ENCODE data around the gene RAPH1. TPM values are rescaled to one million over a fixed set of nuclear protein-coding genes. Genes with fewer than 3 reads are reported as not detected.
A peak's percentile ranks its signal among the peaks of the same experiment; 100 is the strongest.
"Not testable (repeated sequence)": the region's sequence is repeated elsewhere in the genome, so short reads cannot be mapped to it uniquely, and the experiment has no call there.

RAPH1 gene
- total RNA-seq, 1 donor from 2014 or later: 71.6 TPM

GRCh38 chr2:203431391-203432185, 103.5 kb downstream of the RAPH1 start:
- Mint-ChIP-seq H3K9me3 (ENCODE audit: low read depth) (no peaks in the 10 kb centered on the region), H3K4me1 (ENCODE audit: low read depth) (peaks cover 13% of the 10 kb centered on the region), H3K27ac (ENCODE audit: unreplicated experiment) (no peak overlapping the region), H3K36me3 (ENCODE audit: low read depth) (peaks cover 6% of the 10 kb centered on the region), H3K27me3 (ENCODE audit: low read depth) (no peaks in the 10 kb centered on the region), H3K4me3 (ENCODE audit: unreplicated experiment) (no peak overlapping the region)
- TF ChIP-seq CTCF (IDR thresholded peaks at IDR 0.05): no peak
- no peak for DNase-seq (ENCODE audit: low spot score)

- not testable (repeated sequence) for H3K27me3 Mint-ChIP-seq (ENCODE audit: low read depth); H3K36me3 Mint-ChIP-seq (ENCODE audit: low read depth); H3K27ac Mint-ChIP-seq (ENCODE audit: unreplicated experiment); DNase-seq (ENCODE audit: low spot score); H3K9me3 Mint-ChIP-seq (ENCODE audit: low read depth); H3K4me3 Mint-ChIP-seq (ENCODE audit: unreplicated experiment)
- H3K4me1 Mint-ChIP-seq (ENCODE audit: low read depth): peaks cover 10% of the 10 kb centered on the region
Measured at GRCh38 chr2:203429643-203430042, 105.5 kb downstream of the RAPH1 start.

- Mint-ChIP-seq H3K4me3 (ENCODE audit: unreplicated experiment) (no peak overlapping the region), H3K9me3 (ENCODE audit: low read depth) (no peaks in the 10 kb centered on the region), H3K36me3 (ENCODE audit: low read depth) (peaks cover 7% of the 10 kb centered on the region), H3K27ac (ENCODE audit: unreplicated experiment) (no peak overlapping the region), H3K27me3 (ENCODE audit: low read depth) (no peaks in the 10 kb centered on the region), H3K4me1 (ENCODE audit: low read depth) (peaks cover 3% of the 10 kb centered on the region)
- no peak for TF ChIP-seq CTCF (IDR thresholded peaks at IDR 0.05)
- DNase-seq (ENCODE audit: low spot score): no peak
Measured at GRCh38 chr2:203427061-203427460, 108.0 kb downstream of the RAPH1 start.

- Mint-ChIP-seq H3K9me3 (ENCODE audit: low read depth) (peaks cover 6% of the 10 kb centered on the region), H3K36me3 (ENCODE audit: low read depth) (peaks cover 32% of the 10 kb centered on the region), H3K27me3 (ENCODE audit: low read depth) (no peaks in the 10 kb centered on the region), H3K27ac (ENCODE audit: unreplicated experiment) (peak overlapping the region; percentile 32), H3K4me1 (ENCODE audit: low read depth) (no peaks in the 10 kb centered on the region), H3K4me3 (ENCODE audit: unreplicated experiment) (no peak overlapping the region)
- no peak for DNase-seq (ENCODE audit: low spot score)
- no peak for TF ChIP-seq CTCF (IDR thresholded peaks at IDR 0.05)
Measured at GRCh38 chr2:203418271-203418670, 116.8 kb downstream of the RAPH1 start.

- H3K27ac Mint-ChIP-seq (ENCODE audit: unreplicated experiment): no peak overlapping the region
- no peak for DNase-seq (ENCODE audit: low spot score)
- H3K36me3 Mint-ChIP-seq (ENCODE audit: low read depth): peaks cover 29% of the 10 kb centered on the region
- TF ChIP-seq CTCF (IDR thresholded peaks at IDR 0.05): no peak
- peaks cover 15% of the 10 kb centered on the region for H3K4me1 Mint-ChIP-seq (ENCODE audit: low read depth)
- H3K27me3 Mint-ChIP-seq (ENCODE audit: low read depth): no peaks in the 10 kb centered on the region
- peaks cover 6% of the 10 kb centered on the region for H3K9me3 Mint-ChIP-seq (ENCODE audit: low read depth)
- H3K4me3 Mint-ChIP-seq (ENCODE audit: unreplicated experiment): no peak overlapping the region
Measured at GRCh38 chr2:203413796-203414195, 121.3 kb downstream of the RAPH1 start.
